ENCODE measurements around the gene RNF141. TPM values are rescaled to one million over a fixed set of nuclear protein-coding genes. Genes with fewer than 3 reads are reported as not detected.

The RNF141 gene
- total RNA-seq, 2 donors from 2014 or later: 34.7 to 42.2 TPM

- H3K9me3 ChIP-seq (ENCODE audit: control insufficient read depth, low read length): no peaks in the 10 kb centered on the region
- Mint-ChIP-seq H3K27me3 (ENCODE audit: insufficient read depth) (no peaks in the 10 kb centered on the region), H3K27ac (no peak overlapping the region), H3K9me3 (no peaks in the 10 kb centered on the region), H3K4me3 (no peak overlapping the region), H3K36me3 (ENCODE audit: low read depth) (no peaks in the 10 kb centered on the region), H3K4me1 (peaks cover 9% of the 10 kb centered on the region)
- H3K27ac ChIP-seq (ENCODE audit: low read depth, low read length): no peak overlapping the region
- peaks cover 3% of the 10 kb centered on the region for H3K4me1 ChIP-seq (ENCODE audit: control insufficient read depth, insufficient read depth, low read length)
- H3K36me3 ChIP-seq (ENCODE audit: control insufficient read depth, insufficient read depth, low read length): no peaks in the 10 kb centered on the region
- WGBS, 2 experiments (ENCODE audit: insufficient coverage in 1 of 2, insufficient read length in 1 of 2): 84 to 92% methylated on average over 12 to 16 of the region's 16 CpGs
- no peaks in the 10 kb centered on the region for H3K27me3 ChIP-seq (ENCODE audit: control insufficient read depth, insufficient read depth, low read length, poor library complexity, severe bottlenecking)
- H3K9ac ChIP-seq (ENCODE audit: extremely low read depth, low read length, poor library complexity, severe bottlenecking): no peak overlapping the region
- peak; percentile 26 for DNase-seq
- TF ChIP-seq, protein P1, sequence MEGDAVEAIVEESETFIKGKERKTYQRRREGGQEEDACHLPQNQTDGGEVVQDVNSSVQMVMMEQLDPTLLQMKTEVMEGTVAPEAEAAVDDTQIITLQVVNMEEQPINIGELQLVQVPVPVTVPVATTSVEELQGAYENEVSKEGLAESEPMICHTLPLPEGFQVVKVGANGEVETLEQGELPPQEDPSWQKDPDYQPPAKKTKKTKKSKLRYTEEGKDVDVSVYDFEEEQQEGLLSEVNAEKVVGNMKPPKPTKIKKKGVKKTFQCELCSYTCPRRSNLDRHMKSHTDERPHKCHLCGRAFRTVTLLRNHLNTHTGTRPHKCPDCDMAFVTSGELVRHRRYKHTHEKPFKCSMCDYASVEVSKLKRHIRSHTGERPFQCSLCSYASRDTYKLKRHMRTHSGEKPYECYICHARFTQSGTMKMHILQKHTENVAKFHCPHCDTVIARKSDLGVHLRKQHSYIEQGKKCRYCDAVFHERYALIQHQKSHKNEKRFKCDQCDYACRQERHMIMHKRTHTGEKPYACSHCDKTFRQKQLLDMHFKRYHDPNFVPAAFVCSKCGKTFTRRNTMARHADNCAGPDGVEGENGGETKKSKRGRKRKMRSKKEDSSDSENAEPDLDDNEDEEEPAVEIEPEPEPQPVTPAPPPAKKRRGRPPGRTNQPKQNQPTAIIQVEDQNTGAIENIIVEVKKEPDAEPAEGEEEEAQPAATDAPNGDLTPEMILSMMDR (conservative IDR thresholded peaks at IDR 0.05): no peak
- H3K4me3 ChIP-seq (ENCODE audit: low read length): no peak overlapping the region
These were observed 56.4 kb downstream of the RNF141 start for GRCh38 chr11:10484461-10485180.

DNA sequence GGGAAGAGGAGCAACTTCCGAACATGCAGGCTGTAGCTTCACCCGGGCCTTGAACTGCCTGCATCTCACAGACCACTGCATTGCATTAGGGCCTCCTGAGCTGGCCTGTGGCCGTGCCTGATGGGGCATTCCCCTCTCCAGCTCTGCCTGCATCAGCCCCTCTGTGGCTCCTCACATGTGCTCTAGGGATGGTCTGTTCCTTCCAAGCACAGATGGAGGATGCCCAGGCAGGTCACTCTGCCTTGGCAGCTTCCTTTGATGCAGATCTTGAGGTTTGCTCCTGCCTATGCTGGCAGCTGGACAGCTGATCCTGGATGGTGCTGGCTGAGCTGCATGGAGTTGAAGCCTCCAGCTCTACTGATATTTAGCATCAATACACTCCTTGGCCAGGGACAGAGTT lies 57.4 kb downstream of the RNF141 start:
- no peaks in the 10 kb centered on the region for H3K9me3 Mint-ChIP-seq
- 91 to 100% methylated on average over 1 to 3 of the region's 3 CpGs for WGBS, 2 experiments (ENCODE audit: insufficient coverage in 1 of 2, insufficient read length in 1 of 2)
- no peaks in the 10 kb centered on the region for H3K36me3 Mint-ChIP-seq (ENCODE audit: low read depth)

GRCh38 chr11:10483174-10483573 lies 57.8 kb downstream of the RNF141 start:
- no peaks in the 10 kb centered on the region for H3K9me3 ChIP-seq (ENCODE audit: control insufficient read depth, low read length)
- H3K4me3 Mint-ChIP-seq: no peak overlapping the region
- H3K4me1 ChIP-seq (ENCODE audit: control insufficient read depth, insufficient read depth, low read length): peaks cover 3% of the 10 kb centered on the region
- H3K4me1 Mint-ChIP-seq: peaks cover 8% of the 10 kb centered on the region
- H3K27ac ChIP-seq (ENCODE audit: low read depth, low read length): no peak overlapping the region
- no peaks in the 10 kb centered on the region for H3K9me3 Mint-ChIP-seq
- DNase-seq: peak; percentile 11
- TF ChIP-seq, protein P1 (conservative IDR thresholded peaks at IDR 0.05): no peak
- no peaks in the 10 kb centered on the region for H3K27me3 ChIP-seq (ENCODE audit: control insufficient read depth, insufficient read depth, low read length, poor library complexity, severe bottlenecking)
- H3K36me3 ChIP-seq (ENCODE audit: control insufficient read depth, insufficient read depth, low read length): no peaks in the 10 kb centered on the region
- no peak overlapping the region for H3K27ac Mint-ChIP-seq
- H3K36me3 Mint-ChIP-seq (ENCODE audit: low read depth): no peaks in the 10 kb centered on the region
- no peaks in the 10 kb centered on the region for H3K27me3 Mint-ChIP-seq (ENCODE audit: insufficient read depth)
- WGBS, 2 experiments (ENCODE audit: insufficient coverage in 1 of 2, insufficient read length in 1 of 2): 97 to 100% methylated on average over 1 of the region's 1 CpG
- H3K9ac ChIP-seq (ENCODE audit: extremely low read depth, low read length, poor library complexity, severe bottlenecking): no peak overlapping the region
- H3K4me3 ChIP-seq (ENCODE audit: low read length): no peak overlapping the region

More for the DNA sequence above, 57.4 kb downstream of the RNF141 start:
- Mint-ChIP-seq H3K27me3 (ENCODE audit: insufficient read depth) (no peaks in the 10 kb centered on the region), H3K4me1 (peaks cover 9% of the 10 kb centered on the region), H3K27ac (no peak overlapping the region), H3K4me3 (no peak overlapping the region)
- TF ChIP-seq, protein P1 (conservative IDR thresholded peaks at IDR 0.05): no peak
- Histone ChIP-seq H3K4me1 (ENCODE audit: control insufficient read depth, insufficient read depth, low read length) (peaks cover 3% of the 10 kb centered on the region), H3K4me3 (ENCODE audit: low read length) (no peak overlapping the region), H3K9ac (ENCODE audit: extremely low read depth, low read length, poor library complexity, severe bottlenecking) (no peak overlapping the region), H3K27me3 (ENCODE audit: control insufficient read depth, insufficient read depth, low read length, poor library complexity, severe bottlenecking) (no peaks in the 10 kb centered on the region), H3K27ac (ENCODE audit: low read depth, low read length) (no peak overlapping the region), H3K36me3 (ENCODE audit: control insufficient read depth, insufficient read depth, low read length) (no peaks in the 10 kb centered on the region), H3K9me3 (ENCODE audit: control insufficient read depth, low read length) (no peaks in the 10 kb centered on the region)
- peak; percentile 20 for DNase-seq

All from endodermal cell (in vitro differentiated cells).